K562 (cell line): ENCODE data around the gene EVI5L. TPM values are rescaled to one million over a fixed set of nuclear protein-coding genes. Genes with fewer than 3 reads are reported as not detected.

Source experiments
- ATAC-seq: fragments of 200-7000 bp; cut with Tn5 transposase; 3 replicates; pipeline ENCODE4 v1.9.1; 2020; ENCODE audit warnings: moderate library complexity
- BruUV-seq: library from RNA; stranded (reverse); fragments of 400-500 nt; replicated peaks from 2 replicates; lab custom pipeline; 2021; lab: Mats Ljungman, UMichigan
- CTCF ChIA-PET: fragments of 300-600 bp; formaldehyde crosslinking; extraction: SDS; loops from one replicate; lab custom pipeline; 2021; ENCODE audit warnings: low intra/inter-chr PET ratio; lab: Yijun Ruan, JAX
- POLR2A ChIA-PET: fragments of 300-600, 350-650 bp; sonication (Branson Sonifier 250); formaldehyde crosslinking; extraction: SDS; loops from one replicate; lab custom pipeline; 2021; ENCODE audit warnings: antibody characterized with exemption, inconsistent platforms; lab: Yijun Ruan, JAX
- DNase-seq, 4 experiments: peaks; one replicate each; pipeline versions ENCODE4 v3.0.0 to v3.0.0-alpha.2; 2011 to 2018; ENCODE audit warnings: low spot score in 3 of 4, mixed read lengths in 3 of 4; ENCODE audit errors: extremely low read depth in 1 of 4
- FAIRE-seq: peaks from 2 replicates; lab custom pipeline; 2011; peaks lifted over from hg19 to GRCh38; lab: Jason Lieb, UNC
- H2AFZ ChIP-seq: 2 replicates; pipeline ENCODE4 v1.6.0; 2011; ENCODE audit warnings: low read depth, low read length, control low read depth, inconsistent platforms
- H3K27ac ChIP-seq: fragments of 200-600 bp; 3 replicates; pipeline ENCODE4 v1.8.0; 2011; ENCODE audit warnings: low read depth, mild to moderate bottlenecking, control low read depth, inconsistent platforms, low read length, moderate library complexity, mixed read lengths; ENCODE audit errors: extremely low read depth
- H3K27me3 ChIP-seq, 2 experiments: fragments of 300-600 bp in 1 of 2; 2 replicates in 1 of 2; 3 replicates in 1 of 2; pipeline versions ENCODE4 v1.6.0 to v1.8.0; 2011; ENCODE audit warnings: inconsistent platforms in 2 of 2, low read length in 2 of 2, mild to moderate bottlenecking in 1 of 2, mixed read lengths in 1 of 2, moderate library complexity in 1 of 2; ENCODE audit not compliant: control insufficient read depth in 2 of 2, insufficient read depth in 2 of 2
- H3K36me3 ChIP-seq: fragments of 300-600 bp; 3 replicates; pipeline ENCODE4 v1.8.0; 2011; ENCODE audit warnings: mild to moderate bottlenecking, low read length, inconsistent platforms; ENCODE audit not compliant: control insufficient read depth, insufficient read depth
- H3K4me1 ChIP-seq, 2 experiments: fragments of 200-600 bp in 1 of 2; replicated peaks in 1 of 2; 2 replicates in 1 of 2; 3 replicates in 1 of 2; pipeline versions ENCODE4 v1.5.1 to v1.8.0; 2011; ENCODE audit warnings: inconsistent platforms in 2 of 2, low read length in 2 of 2, mild to moderate bottlenecking in 1 of 2, mixed read lengths in 1 of 2, moderate library complexity in 1 of 2; ENCODE audit not compliant: control insufficient read depth in 2 of 2, insufficient read depth in 2 of 2
- H3K4me2 ChIP-seq: 2 replicates; pipeline ENCODE4 v1.6.1; 2011; ENCODE audit warnings: low read length, control low read depth, inconsistent platforms, mixed read lengths; ENCODE audit not compliant: insufficient read depth
- H3K4me3 ChIP-seq: fragments of 200-600 bp; sonication (generic), shearing (Covaris generic); 2 replicates; pipeline ENCODE4 v1.5.1; 2016; ENCODE audit warnings: control low read depth, inconsistent platforms
- H3K79me2 ChIP-seq: fragments of 200-600 bp; 3 replicates; pipeline ENCODE4 v1.8.0; 2011; ENCODE audit warnings: low read length, inconsistent platforms; ENCODE audit not compliant: control insufficient read depth, insufficient read depth
- H3K9ac ChIP-seq, 2 experiments: 2 replicates each; pipeline versions ENCODE4 v1.6.0 to v1.6.1; 2011; ENCODE audit warnings: low read depth in 2 of 2, low read length in 2 of 2, control low read depth in 1 of 2, inconsistent platforms in 1 of 2, mild to moderate bottlenecking in 1 of 2, mixed read lengths in 1 of 2; ENCODE audit not compliant: insufficient read depth in 1 of 2
- H3K9me1 ChIP-seq: one replicate; pipeline ENCODE4 v1.6.0; 2011; ENCODE audit warnings: inconsistent platforms, mild to moderate bottlenecking, low read length, moderate library complexity; ENCODE audit not compliant: control insufficient read depth, insufficient read depth
- H3K9me3 ChIP-seq: replicated peaks from 2 replicates; pipeline ENCODE4 v1.5.1; 2011; ENCODE audit warnings: low read depth, low read length, inconsistent platforms; ENCODE audit not compliant: control insufficient read depth, insufficient read depth
- H4K20me1 ChIP-seq: replicated peaks from 2 replicates; pipeline ENCODE4 v1.6.1; 2011; ENCODE audit warnings: low read length, inconsistent platforms, mixed read lengths; ENCODE audit not compliant: control insufficient read depth, insufficient read depth
- ARID2 ChIP-seq: fragments of 450-650 bp; IDR thresholded peaks from 2 replicates; pipeline ENCODE4 v1.6.1; 2017; ENCODE audit warnings: antibody characterized with exemption, mild to moderate bottlenecking
- ARNT ChIP-seq, 2 experiments: fragments of 450-650 bp; IDR thresholded peaks; 2 replicates each; pipeline ENCODE4 v1.6.1; 2016; ENCODE audit warnings: mild to moderate bottlenecking in 1 of 2
- BDP1 ChIP-seq: IDR thresholded peaks from 3 replicates; pipeline ENCODE4 v1.6.1; 2011; ENCODE audit not compliant: insufficient read length, insufficient read depth
- IRF9 ChIP-seq: fragments of 450-650 bp; IDR thresholded peaks from 2 replicates; pipeline ENCODE4 v1.6.1; 2016; ENCODE audit warnings: missing biosample characterization, missing genetic modification characterization
- LEF1 ChIP-seq: fragments of 450-650 bp; IDR thresholded peaks from 2 replicates; pipeline ENCODE4 v1.6.1; 2016; ENCODE audit warnings: mild to moderate bottlenecking
- NFRKB ChIP-seq: fragments of 450-650 bp; IDR thresholded peaks from 2 replicates; pipeline ENCODE4 v1.6.1; 2016; ENCODE audit warnings: low read depth
- POLR2AphosphoS5 ChIP-seq: IDR thresholded peaks from 2 replicates; pipeline ENCODE4 v1.6.1; 2011; ENCODE audit warnings: mild to moderate bottlenecking, low read depth, low read length, moderate library complexity; ENCODE audit not compliant: control insufficient read depth, insufficient read depth
- RB1 ChIP-seq: fragments of 450-650 bp; IDR thresholded peaks from 2 replicates; pipeline ENCODE4 v1.6.1; 2017; ENCODE audit warnings: low read depth, mild to moderate bottlenecking
- SMAD3 ChIP-seq: fragments of 450-650 bp; formaldehyde crosslinking; conservative IDR thresholded peaks from 2 replicates; pipeline ENCODE4 v1.4.0; 2020; ENCODE audit warnings: mild to moderate bottlenecking
- ZNF280B ChIP-seq: fragments of 250-450 bp; sonication (Bioruptor Pico); IDR thresholded peaks from 2 replicates; pipeline ENCODE4 v1.5.1; 2021; ENCODE audit warnings: mild to moderate bottlenecking
- ZNF395 ChIP-seq: fragments of 200-800 bp; sonication (Bioruptor generic); IDR thresholded peaks from 2 replicates; pipeline ENCODE4 v1.6.1; 2017; ENCODE audit warnings: missing genetic modification characterization, missing compliant biosample characterization
- ZNF436 ChIP-seq: fragments of 250-450, 450-650 bp; sonication (Bioruptor Pico); formaldehyde crosslinking; IDR thresholded peaks from 2 replicates; pipeline ENCODE4 v1.7.0; 2020; ENCODE audit warnings: mild to moderate bottlenecking
- ZNF655 ChIP-seq: fragments of 250-450 bp; sonication (Bioruptor Pico); IDR thresholded peaks from 2 replicates; pipeline ENCODE4 v1.5.0; 2021
- ZNF740 ChIP-seq, 3 experiments: fragments of 200-800 bp in 1 of 3; sonication (Bioruptor generic) in 1 of 3; sonication (generic) in 1 of 3; formaldehyde crosslinking in 1 of 3; IDR thresholded peaks; 2 replicates each; pipeline versions ENCODE4 v1.6.1 to v1.8.0; 2016 to 2022; ENCODE audit warnings: mild to moderate bottlenecking in 2 of 3, missing compliant biosample characterization in 2 of 3, missing genetic modification characterization in 2 of 3, missing genetic modification reagents in 1 of 3
- WGBS: fragments of 100-300 bp; shearing (Covaris generic); methylation state at CpG from one replicate; pipeline ENCODE4 v1.1.6; 2016; ENCODE audit warnings: low coverage, mixed read lengths; ENCODE audit not compliant: insufficient coverage; ENCODE audit errors: missing lambda C conversion rate; 5-methylcytosine and 5-hydroxymethylcytosine counted together
- in situ Hi-C: fragments of 300-500 bp; cut with MboI; formaldehyde crosslinking; loops from 4 replicates; pipeline ENCODE4 v1.15.0; 2018; ENCODE audit warnings: inconsistent platforms, mixed read lengths
- intact Hi-C: fragments of 100-400 bp; cut with micrococcal nuclease; formaldehyde crosslinking; loops from 2 replicates; pipeline ENCODE4 v1.14.2; 2022
- polyA plus RNA-seq, 8 experiments: library from polyadenylated mRNA; depleted of rRNA in 4 of 8; stranded (reverse) in 5 of 8; unstranded in 3 of 8; fragments of >200 nt; fragmentation: Nextera tagmentation in 2 of 8; fragmentation: Illumina TruSeq in 1 of 8; extraction: Ambion mirVana in 2 of 8; extraction: Trizol in 1 of 8; gene quantifications; 2 replicates each; pipeline versions ENCODE4 v1.2.1 to v1.2.3, GENCODE V29; 2011 to 2014; ENCODE audit warnings: inconsistent platforms in 1 of 8, missing spikeins in 1 of 8
- total RNA-seq, 7 experiments: library from RNA; depleted of rRNA in 6 of 7; stranded (reverse); fragments of >200 nt in 6 of 7; fragmentation: Illumina TruSeq in 2 of 7; extraction: Trizol in 2 of 7; gene quantifications; 2 replicates each; pipeline versions ENCODE4 v1.2.1 to v1.2.3, GENCODE V29; 2011 to 2021; ENCODE audit warnings: low replicate concordance in 1 of 7

Gene EVI5L
- total and polyA plus RNA-seq, 9 of the 15 experiments (the other 6 are each of a cell fraction or from before 2014, with no cell fraction given) = 0.69 to 1.8 (median 1.2) TPM; not detected in 2

- TF ChIP-seq ZNF395 (no peak), ARID2 (no peak), LEF1 (no peak), RB1 (no peak), IRF9 (tag) (no peak), NFRKB (no peak), POLR2AphosphoS5 (no peak)
Observed at GRCh38 chr19:7811989-7812388, 18.0 kb upstream of the EVI5L start (continued).

- FAIRE-seq = no peak
- Histone ChIP-seq H3K27ac (no peak overlapping the region), H3K36me3 (no peaks in the 10 kb centered on the region), H3K4me1 (no peaks in the 10 kb centered on the region), H3K9ac (no peak overlapping the region), H3K4me3 (no peak overlapping the region), H3K9me3 (no peaks in the 10 kb centered on the region), H3K27me3 (peaks cover 0 to 2% of the 10 kb centered on the region in 2 experiments; a peak in 1 of 5 replicates), H3K79me2 (no peaks in the 10 kb centered on the region), H3K4me2 (no peak overlapping the region), H4K20me1 (no peaks in the 10 kb centered on the region), H2AFZ (no peak overlapping the region), H3K9me1 (no peaks in the 10 kb centered on the region)
- in situ Hi-C loops (no loop called here), intact Hi-C loops (no loop called here)
- POLR2A ChIA-PET = interaction anchor here (1.1 to 1.7 kb wide), 2 partner anchors 10 kb away, joined by 3 to 5 read pairs; no protein-coding TSS in a partner anchor
- BruUV-seq = no TSS peak
- DNase-seq = no peak
- CTCF ChIA-PET = no interaction called here
- ATAC-seq = no peak
- WGBS = 3% methylated on average over 10 of the region's 10 CpGs
- TF ChIP-seq BDP1 (no peak), ZNF436 (no peak), ZNF655 (no peak), ZNF740 (CRISPR knock-in tag; IDR thresholded peaks at IDR 0.05) (no peak), ZNF740 (tag; IDR thresholded peaks at IDR 0.05) (no peak), ZNF280B (no peak), ZNF395 (no peak), SMAD3 (CRISPR knock-in tag) (no peak), ARNT (IDR thresholded peaks at IDR 0.05) (no peak)
Observed at GRCh38 chr19:7815325-7815724, 14.7 kb upstream of the EVI5L start.
